KG1 (cell line): ENCODE results near the gene CIC.
"Not testable (repeated sequence)": the region's sequence is repeated elsewhere in the genome, so short reads cannot be mapped to it uniquely, and the experiment has no call there.

Experiments
- DNase-seq: peaks from one replicate; lab custom pipeline; 2025; lab: John Stamatoyannopoulos, UW

CIC gene

GRCh38 chr19:42333975-42334696, 65.1 kb downstream of the CIC start:
- no peak for DNase-seq

GRCh38 chr19:42334697-42335373, 65.8 kb downstream of the CIC start:
- no peak for DNase-seq

GRCh38 chr19:42335374-42335936, 66.4 kb downstream of the CIC start:
- no peak for DNase-seq

- no peak for DNase-seq
These were observed 66.9 kb downstream of the CIC start for GRCh38 chr19:42335971-42336370.

GRCh38 chr19:42339126-42339860, 70.2 kb downstream of the CIC start:
- not testable (repeated sequence) for DNase-seq

GRCh38 chr19:42339922-42340321, 70.9 kb downstream of the CIC start:
- DNase-seq = not testable (repeated sequence)

GRCh38 chr19:42343344-42344110, 74.5 kb downstream of the CIC start:
- DNase-seq = no peak

GRCh38 chr19:42344336-42344893, 75.4 kb downstream of the CIC start:
- no peak for DNase-seq
